K562 (cell line): Measurements from ENCODE around the gene ABCA1.

Experiments used
- BRCA1 ChIP-seq, 2 experiments: fragments of 450-650 bp in 1 of 2; sonication (generic) in 1 of 2; formaldehyde crosslinking in 1 of 2; IDR thresholded peaks; 2 replicates each; pipeline versions ENCODE4 v1.5.0 to v1.6.1; 2017 to 2020; ENCODE audit warnings: mild to moderate bottlenecking in 1 of 2, missing genetic modification reagents in 1 of 2
- EZH2 ChIP-seq: IDR thresholded peaks from 2 replicates; pipeline ENCODE4 v1.6.1; 2012; ENCODE audit warnings: low read depth, mild to moderate bottlenecking, inconsistent platforms, low read length, borderline replicate concordance
- ZNF23 ChIP-seq: fragments of 250-450 bp; sonication (Bioruptor Pico); IDR thresholded peaks from 2 replicates; pipeline ENCODE4 v1.4.0; 2020; ENCODE audit warnings: mild to moderate bottlenecking
- ZNF707 ChIP-seq: fragments of 250-450 bp; sonication (Bioruptor Pico); conservative IDR thresholded peaks from 2 replicates; pipeline ENCODE4 v1.8.0; 2022; ENCODE audit warnings: inconsistent platforms, mild to moderate bottlenecking, moderate library complexity
- TF ChIP-seq, protein P1 (sequence below), 3 experiments: IDR thresholded peaks in 2 of 3; conservative IDR thresholded peaks in 1 of 3; 2 replicates each; pipeline ENCODE4 v1.5.1; 2011 to 2012; ENCODE audit warnings: low read length in 3 of 3, mild to moderate bottlenecking in 3 of 3, control low read depth in 2 of 3, improper control_type of control experiment in 1 of 3, inconsistent platforms in 1 of 3, low read depth in 1 of 3, mixed read lengths in 1 of 3, moderate library complexity in 1 of 3; ENCODE audit not compliant: insufficient read depth in 2 of 3

DNA sequence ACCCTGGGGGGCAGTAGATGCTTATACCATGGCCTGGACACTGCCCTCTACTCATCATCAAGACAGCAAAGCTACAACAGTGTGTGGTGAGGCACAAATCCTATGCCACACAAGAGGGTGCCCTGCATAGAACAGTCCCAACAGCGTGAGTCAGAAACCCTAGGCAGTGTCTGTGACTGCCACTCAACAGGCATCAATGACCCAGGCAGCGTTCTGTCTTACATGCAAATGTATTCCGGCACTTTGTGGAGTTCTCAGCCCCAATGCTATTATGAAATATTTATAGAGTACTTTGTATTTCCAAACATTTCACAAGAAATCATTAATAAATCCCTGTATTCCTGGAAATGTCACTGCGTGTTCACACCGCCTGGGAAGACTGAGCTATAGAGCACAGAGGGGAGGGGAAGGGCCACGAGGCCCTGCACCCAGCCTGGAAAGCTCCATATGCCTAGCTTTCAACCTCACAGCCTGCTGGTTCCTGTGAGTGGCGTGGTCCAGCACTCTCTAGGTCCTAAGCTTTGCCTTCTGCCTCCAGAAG, 86.3 kb downstream of the ABCA1 start:
- TF ChIP-seq EZH2 = no peak
- no peak for TF ChIP-seq BRCA1 (IDR thresholded peaks at IDR 0.05)
- no peak for TF ChIP-seq BRCA1 (CRISPR knock-in tag; IDR thresholded peaks at IDR 0.05)
- TF ChIP-seq, protein P1, sequence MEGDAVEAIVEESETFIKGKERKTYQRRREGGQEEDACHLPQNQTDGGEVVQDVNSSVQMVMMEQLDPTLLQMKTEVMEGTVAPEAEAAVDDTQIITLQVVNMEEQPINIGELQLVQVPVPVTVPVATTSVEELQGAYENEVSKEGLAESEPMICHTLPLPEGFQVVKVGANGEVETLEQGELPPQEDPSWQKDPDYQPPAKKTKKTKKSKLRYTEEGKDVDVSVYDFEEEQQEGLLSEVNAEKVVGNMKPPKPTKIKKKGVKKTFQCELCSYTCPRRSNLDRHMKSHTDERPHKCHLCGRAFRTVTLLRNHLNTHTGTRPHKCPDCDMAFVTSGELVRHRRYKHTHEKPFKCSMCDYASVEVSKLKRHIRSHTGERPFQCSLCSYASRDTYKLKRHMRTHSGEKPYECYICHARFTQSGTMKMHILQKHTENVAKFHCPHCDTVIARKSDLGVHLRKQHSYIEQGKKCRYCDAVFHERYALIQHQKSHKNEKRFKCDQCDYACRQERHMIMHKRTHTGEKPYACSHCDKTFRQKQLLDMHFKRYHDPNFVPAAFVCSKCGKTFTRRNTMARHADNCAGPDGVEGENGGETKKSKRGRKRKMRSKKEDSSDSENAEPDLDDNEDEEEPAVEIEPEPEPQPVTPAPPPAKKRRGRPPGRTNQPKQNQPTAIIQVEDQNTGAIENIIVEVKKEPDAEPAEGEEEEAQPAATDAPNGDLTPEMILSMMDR (IDR thresholded peaks at IDR 0.05 in 2 of 3, conservative IDR thresholded peaks at IDR 0.05 in 1 of 3; ENCODE audit: insufficient read depth in 2 of 3, low read depth in 1 of 3, low read length in 3 of 3) = no peak
- TF ChIP-seq ZNF707 (CRISPR knock-in tag) = no peak
- no peak for TF ChIP-seq ZNF23 (CRISPR knock-in tag)
